ENCODE measurements around the gene TANK.

TANK gene

DNA sequence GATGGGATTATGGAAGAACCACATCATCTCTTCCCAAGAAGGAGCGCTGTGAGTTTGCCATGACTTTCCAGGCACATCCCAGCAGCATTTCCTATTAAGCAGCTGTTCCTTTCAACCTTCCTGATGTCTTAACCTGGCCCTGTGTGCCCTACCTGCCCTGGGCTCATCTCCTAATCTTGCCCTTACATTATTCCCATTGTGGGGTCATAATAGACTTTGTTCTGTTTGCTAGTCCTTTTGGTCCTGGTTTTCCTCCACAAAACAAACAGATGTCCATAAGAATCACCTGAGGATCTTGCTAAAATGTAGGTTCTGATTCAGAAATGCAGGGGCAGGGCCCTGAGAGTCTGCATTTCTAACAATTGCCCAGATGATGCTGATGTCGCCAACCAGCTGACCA is 38.6 kb upstream of the TANK start:
- Histone ChIP-seq H3K36me3 (no peaks in the 10 kb centered on the region), H3K27me3 (no peaks in the 10 kb centered on the region), H3K9me3 (no peaks in the 10 kb centered on the region), H3K4me3 (ENCODE audit: low read depth, low read length) (no peak overlapping the region), H3K4me1 (no peaks in the 10 kb centered on the region)
- DNase-seq = no peak
- TF ChIP-seq, protein P1, sequence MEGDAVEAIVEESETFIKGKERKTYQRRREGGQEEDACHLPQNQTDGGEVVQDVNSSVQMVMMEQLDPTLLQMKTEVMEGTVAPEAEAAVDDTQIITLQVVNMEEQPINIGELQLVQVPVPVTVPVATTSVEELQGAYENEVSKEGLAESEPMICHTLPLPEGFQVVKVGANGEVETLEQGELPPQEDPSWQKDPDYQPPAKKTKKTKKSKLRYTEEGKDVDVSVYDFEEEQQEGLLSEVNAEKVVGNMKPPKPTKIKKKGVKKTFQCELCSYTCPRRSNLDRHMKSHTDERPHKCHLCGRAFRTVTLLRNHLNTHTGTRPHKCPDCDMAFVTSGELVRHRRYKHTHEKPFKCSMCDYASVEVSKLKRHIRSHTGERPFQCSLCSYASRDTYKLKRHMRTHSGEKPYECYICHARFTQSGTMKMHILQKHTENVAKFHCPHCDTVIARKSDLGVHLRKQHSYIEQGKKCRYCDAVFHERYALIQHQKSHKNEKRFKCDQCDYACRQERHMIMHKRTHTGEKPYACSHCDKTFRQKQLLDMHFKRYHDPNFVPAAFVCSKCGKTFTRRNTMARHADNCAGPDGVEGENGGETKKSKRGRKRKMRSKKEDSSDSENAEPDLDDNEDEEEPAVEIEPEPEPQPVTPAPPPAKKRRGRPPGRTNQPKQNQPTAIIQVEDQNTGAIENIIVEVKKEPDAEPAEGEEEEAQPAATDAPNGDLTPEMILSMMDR (IDR thresholded peaks at IDR 0.05; ENCODE audit: low read depth, low read length) = no peak

DNA sequence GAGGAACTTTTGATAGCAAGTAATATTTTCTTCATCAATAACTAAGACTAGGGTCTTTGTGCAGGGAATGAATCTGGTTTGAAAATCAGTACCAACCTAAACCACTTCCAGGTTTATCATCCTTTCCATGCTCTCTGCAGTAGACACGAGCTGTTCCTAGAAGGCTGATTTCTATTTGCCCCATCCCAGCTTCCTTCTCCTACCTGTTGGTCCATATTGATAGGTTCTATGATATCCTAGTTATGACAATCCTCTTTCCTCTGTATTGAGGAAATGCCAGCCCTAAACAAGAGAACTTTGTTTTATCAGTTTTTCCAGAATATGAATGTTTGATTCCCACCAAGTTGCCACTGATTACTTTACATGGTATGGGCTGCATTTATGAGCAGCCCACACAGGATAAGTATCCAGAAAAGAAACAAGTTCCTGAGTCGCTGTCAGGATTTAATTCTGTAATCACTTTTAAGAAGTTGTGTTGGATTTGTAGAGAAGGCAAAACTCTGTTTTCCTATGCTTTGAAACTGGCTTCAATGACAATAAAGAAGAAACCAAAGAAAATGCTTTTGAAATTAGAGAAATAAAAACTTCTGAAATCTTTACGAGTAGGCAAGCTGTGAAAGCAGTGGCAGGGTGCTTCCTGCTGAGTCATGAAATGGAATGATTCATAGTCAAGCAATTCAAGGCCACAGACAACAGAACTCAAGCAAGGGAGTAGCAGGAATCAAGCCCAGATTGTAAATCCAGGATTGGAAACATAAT is 37.3 kb upstream of the TANK start:
- TF ChIP-seq, protein P1 (IDR thresholded peaks at IDR 0.05; ENCODE audit: low read depth, low read length) = no peak
- H3K4me3 ChIP-seq (ENCODE audit: low read depth, low read length) = no peak overlapping the region

DNA sequence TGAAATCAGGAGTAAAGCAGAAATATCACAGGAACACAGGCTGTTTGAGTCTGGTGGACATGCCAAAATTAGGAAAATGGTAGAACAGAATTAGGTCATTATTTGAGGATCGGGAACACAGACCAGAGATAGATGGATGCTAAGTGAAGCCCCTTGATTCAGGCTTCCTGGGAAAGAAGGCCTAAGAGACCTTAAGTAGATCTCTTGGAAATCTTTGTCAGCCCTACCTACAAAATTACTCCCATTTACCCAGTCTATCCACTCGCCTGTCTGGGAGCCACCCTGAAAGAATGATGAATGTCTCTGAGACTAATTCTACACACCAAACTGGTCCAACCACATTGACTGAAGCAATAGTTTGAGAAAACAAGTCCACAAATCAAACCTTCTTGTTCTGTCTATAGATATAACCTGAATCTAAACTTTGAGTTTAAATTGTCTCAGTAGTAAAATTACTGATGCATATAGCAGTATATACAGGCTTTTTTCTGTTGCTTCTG is 36.6 kb upstream of the TANK start:
- Histone ChIP-seq H3K4me1 (no peaks in the 10 kb centered on the region), H3K4me3 (ENCODE audit: low read depth, low read length) (no peak overlapping the region), H3K36me3 (no peaks in the 10 kb centered on the region), H3K9me3 (no peaks in the 10 kb centered on the region), H3K27me3 (no peaks in the 10 kb centered on the region)
- no peak for DNase-seq
- TF ChIP-seq, protein P1 (IDR thresholded peaks at IDR 0.05; ENCODE audit: low read depth, low read length) = no peak

More for the DNA sequence above, 37.3 kb upstream of the TANK start:
- Histone ChIP-seq H3K27me3 (no peaks in the 10 kb centered on the region), H3K4me1 (no peaks in the 10 kb centered on the region), H3K9me3 (no peaks in the 10 kb centered on the region), H3K36me3 (no peaks in the 10 kb centered on the region)
- DNase-seq = peak; percentile 4

DNA sequence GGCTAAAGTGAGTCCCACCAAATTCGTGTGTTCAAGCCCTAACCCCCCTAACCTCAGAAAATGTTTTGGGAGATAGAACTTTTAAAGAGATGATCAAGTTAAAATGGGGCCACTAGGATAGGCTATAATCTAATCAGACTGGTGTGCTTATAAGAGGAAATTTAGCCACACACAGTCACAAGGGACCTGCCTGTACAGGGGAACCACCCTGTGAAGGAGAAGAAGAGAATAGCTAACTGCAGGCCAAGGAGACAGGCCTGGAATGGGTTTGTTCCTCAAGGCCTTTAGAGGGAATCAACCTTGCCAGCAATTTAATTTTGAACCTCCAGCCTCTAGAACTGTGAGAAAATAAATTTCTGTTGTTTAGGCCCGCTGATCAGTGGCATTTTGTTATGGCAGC is 36.0 kb upstream of the TANK start:
- Histone ChIP-seq H3K9me3 (no peaks in the 10 kb centered on the region), H3K4me3 (ENCODE audit: low read depth, low read length) (no peak overlapping the region), H3K36me3 (no peaks in the 10 kb centered on the region), H3K4me1 (no peaks in the 10 kb centered on the region), H3K27me3 (no peaks in the 10 kb centered on the region)
- DNase-seq = no peak
- TF ChIP-seq, protein P1 (IDR thresholded peaks at IDR 0.05; ENCODE audit: low read depth, low read length) = no peak

DNA sequence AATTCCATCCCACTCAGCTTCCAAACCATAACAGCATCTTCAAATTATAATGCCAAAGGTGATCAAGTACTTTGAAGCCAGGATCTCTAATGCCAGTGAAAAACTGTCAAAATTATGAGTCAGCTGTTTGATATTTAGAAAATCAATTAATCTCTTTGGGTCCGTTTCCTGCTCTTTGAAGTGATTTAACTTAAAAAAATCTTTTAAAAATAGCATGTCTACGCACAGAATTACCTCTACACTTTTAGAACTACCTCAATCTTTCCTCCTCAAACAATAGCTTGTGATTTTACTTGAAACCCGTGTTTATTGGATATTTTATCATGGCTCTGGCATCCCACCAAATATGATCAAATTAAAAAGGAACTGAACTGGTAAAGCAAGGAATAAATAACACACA is 31.3 kb upstream of the TANK start:
- H3K4me1 ChIP-seq = no peaks in the 10 kb centered on the region
- no peaks in the 10 kb centered on the region for H3K27me3 ChIP-seq
- DNase-seq = no peak
- no peaks in the 10 kb centered on the region for H3K9me3 ChIP-seq
- no peak overlapping the region for H3K4me3 ChIP-seq (ENCODE audit: low read depth, low read length)
- H3K36me3 ChIP-seq = no peaks in the 10 kb centered on the region
- TF ChIP-seq, protein P1 (IDR thresholded peaks at IDR 0.05; ENCODE audit: low read depth, low read length) = no peak

DNA sequence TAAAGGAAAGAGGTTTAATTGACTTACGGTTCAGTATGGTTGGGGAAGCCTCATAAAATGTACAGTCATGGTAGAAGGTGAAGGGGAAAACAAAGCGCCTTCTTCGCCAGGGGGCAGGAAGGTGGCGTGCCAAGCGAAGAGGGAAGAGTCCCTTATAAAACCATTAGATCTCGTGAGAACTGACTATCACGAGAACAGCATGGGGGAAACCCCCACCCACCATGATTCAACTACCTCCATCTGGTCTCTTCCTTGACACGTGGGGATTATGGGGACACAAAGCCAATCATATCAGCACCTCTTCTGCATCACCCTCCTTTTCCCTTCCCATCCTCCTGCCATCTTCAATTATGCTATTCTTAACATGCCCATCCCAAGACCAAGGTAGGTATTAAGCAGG is 29.9 kb upstream of the TANK start:
- TF ChIP-seq, protein P1 (IDR thresholded peaks at IDR 0.05; ENCODE audit: low read depth, low read length) = no peak
- no peaks in the 10 kb centered on the region for H3K27me3 ChIP-seq
- H3K4me3 ChIP-seq (ENCODE audit: low read depth, low read length) = no peak overlapping the region
- H3K9me3 ChIP-seq = no peaks in the 10 kb centered on the region
- no peaks in the 10 kb centered on the region for H3K4me1 ChIP-seq
- no peak for DNase-seq
- H3K36me3 ChIP-seq = no peaks in the 10 kb centered on the region
